CD4-positive, alpha-beta memory T cell (primary cell): ENCODE data around the gene RAMP3. TPM values are rescaled to one million over a fixed set of nuclear protein-coding genes. Genes with fewer than 3 reads are reported as not detected.

ENCODE experiments used
- CTCF ChIA-PET: fragments of 350-600 bp; sonication (Branson Sonifier 250); formaldehyde crosslinking; loops from one replicate; lab custom pipeline; 2021; ENCODE audit warnings: inconsistent platforms; ENCODE audit not compliant: partially characterized antibody; lab: Charles Lee
- POLR2A ChIA-PET: fragments of 350-600 bp; sonication (Branson Sonifier 250); formaldehyde crosslinking; loops from one replicate; lab custom pipeline; 2021; ENCODE audit not compliant: partially characterized antibody; lab: Charles Lee
- DNase-seq, 5 donors: peaks; one replicate each; pipeline versions ENCODE4 v3.0.0 to v3.0.0-alpha.2; 2020 to 2022; ENCODE audit warnings: mixed read lengths in 1 of 5
- H3K27ac ChIP-seq: one replicate; pipeline ENCODE4 v1.7.0; 2013; ENCODE audit warnings: low read depth, low read length
- H3K27me3 ChIP-seq: 2 replicates; pipeline ENCODE4 v1.7.0; 2013; ENCODE audit warnings: mild to moderate bottlenecking, low read length, moderate library complexity; ENCODE audit not compliant: insufficient read depth
- H3K36me3 ChIP-seq: 2 replicates; pipeline ENCODE4 v1.7.0; 2013; ENCODE audit warnings: mild to moderate bottlenecking, low read length, moderate library complexity; ENCODE audit not compliant: insufficient read depth
- H3K4me1 ChIP-seq: 2 replicates; pipeline ENCODE4 v1.7.0; 2013; ENCODE audit warnings: mild to moderate bottlenecking, low read length, moderate library complexity; ENCODE audit not compliant: insufficient read depth
- H3K4me3 ChIP-seq, 2 donors: one replicate each; pipeline ENCODE4 v1.7.0; 2013; ENCODE audit warnings: low read length in 2 of 2, mild to moderate bottlenecking in 1 of 2
- H3K9me3 ChIP-seq, 2 donors: one replicate each; pipeline ENCODE4 v1.7.0; 2013; ENCODE audit warnings: low read length in 2 of 2, control low read depth in 1 of 2; ENCODE audit not compliant: control insufficient read depth in 1 of 2
- H3K27ac Mint-ChIP-seq, 7 donors: one replicate each; pipeline ENCODE4 v1.8.0; 2020 to 2021; ENCODE audit warnings: mixed read lengths in 7 of 7, mild to moderate bottlenecking in 6 of 7, inconsistent platforms in 3 of 7, moderate library complexity in 3 of 7
- H3K27me3 Mint-ChIP-seq, 2 donors: one replicate each; pipeline ENCODE4 v1.8.0; 2020 to 2021; ENCODE audit warnings: mixed read lengths in 2 of 2
- H3K36me3 Mint-ChIP-seq, 2 donors: one replicate each; pipeline ENCODE4 v1.8.0; 2020 to 2021; ENCODE audit warnings: mixed read lengths in 2 of 2, inconsistent platforms in 1 of 2, mild to moderate bottlenecking in 1 of 2
- H3K4me1 Mint-ChIP-seq, 4 donors: one replicate each; pipeline ENCODE4 v1.8.0; 2020 to 2021; ENCODE audit warnings: mixed read lengths in 4 of 4, mild to moderate bottlenecking in 1 of 4
- H3K4me3 Mint-ChIP-seq, 8 donors: one replicate each; pipeline ENCODE4 v1.8.0; 2020 to 2021; ENCODE audit warnings: mixed read lengths in 8 of 8, mild to moderate bottlenecking in 7 of 8, moderate library complexity in 6 of 8, inconsistent platforms in 3 of 8
- H3K9me3 Mint-ChIP-seq, 8 donors: one replicate each; pipeline ENCODE4 v1.8.0; 2020 to 2021; ENCODE audit warnings: mixed read lengths in 8 of 8, mild to moderate bottlenecking in 5 of 8, inconsistent platforms in 3 of 8, moderate library complexity in 1 of 8
- intact Hi-C: fragments of 100-400 bp; cut with micrococcal nuclease; formaldehyde crosslinking; loops from one replicate; pipeline ENCODE4 v1.15.1; 2023
- polyA plus RNA-seq, 2 donors: library from polyadenylated mRNA; unstranded; fragments of 300-500 nt; fragmentation: Illumina TruSeq; gene quantifications; one replicate each; pipeline ENCODE4 v1.2.3, GENCODE V29; 2021
- total RNA-seq, 2 experiments: library from RNA; stranded (reverse); gene quantifications; one replicate each; pipeline ENCODE4 v1.2.3, GENCODE V29; 2021

The RAMP3 gene
- total and polyA plus RNA-seq, 4 experiments from 2014 or later, result 0.38 to 1.6 TPM; not detected in 2

GRCh38 chr7:45177801-45178200 is 20.2 kb downstream of the RAMP3 start:
- POLR2A ChIA-PET, result no interaction called here
- Histone ChIP-seq H3K4me1 (no peaks in the 10 kb centered on the region), H3K36me3 (no peaks in the 10 kb centered on the region), H3K4me3 (no peak overlapping the region), H3K9me3 (no peaks in the 10 kb centered on the region), H3K27me3 (no peaks in the 10 kb centered on the region), H3K27ac (no peak overlapping the region)
- H3K36me3 Mint-ChIP-seq, result no peaks in the 10 kb centered on the region
- DNase-seq, result no peak
- CTCF ChIA-PET, result no interaction called here
- H3K27me3 Mint-ChIP-seq, result peaks cover 4 to 5% of the 10 kb centered on the region in 2 donors
- no peaks in the 10 kb centered on the region for H3K4me1 Mint-ChIP-seq
- H3K9me3 Mint-ChIP-seq, result peaks cover 0 to 1% (median 0%) of the 10 kb centered on the region in 8 donors
- intact Hi-C loops, result no loop called here
- H3K27ac Mint-ChIP-seq, result no peak overlapping the region
- H3K4me3 Mint-ChIP-seq, result no peak overlapping the region

GRCh38 chr7:45178241-45179225 is 20.9 kb downstream of the RAMP3 start:
- intact Hi-C loops, result no loop called here
- H3K27me3 ChIP-seq, result no peaks in the 10 kb centered on the region

GRCh38 chr7:45179666-45180065 is 22.1 kb downstream of the RAMP3 start:
- Histone ChIP-seq H3K4me3 (no peak overlapping the region), H3K36me3 (no peaks in the 10 kb centered on the region), H3K4me1 (no peaks in the 10 kb centered on the region), H3K27me3 (no peaks in the 10 kb centered on the region), H3K9me3 (no peaks in the 10 kb centered on the region), H3K27ac (no peak overlapping the region)
- ChIA-PET CTCF (no interaction called here), POLR2A (no interaction called here)
- no peak for DNase-seq
- no peak overlapping the region for H3K4me3 Mint-ChIP-seq
- no peak overlapping the region for H3K27ac Mint-ChIP-seq
- intact Hi-C loops, result no loop called here
- peaks cover 0 to 1% (median 0%) of the 10 kb centered on the region in 8 donors for H3K9me3 Mint-ChIP-seq
- H3K36me3 Mint-ChIP-seq, result no peaks in the 10 kb centered on the region
- H3K4me1 Mint-ChIP-seq, result no peaks in the 10 kb centered on the region
- peaks cover 4 to 6% of the 10 kb centered on the region in 2 donors for H3K27me3 Mint-ChIP-seq

More at GRCh38 chr7:45178241-45179225, 20.9 kb downstream of the RAMP3 start:
- Mint-ChIP-seq H3K36me3 (no peaks in the 10 kb centered on the region), H3K27ac (no peak overlapping the region), H3K4me3 (no peak overlapping the region), H3K27me3 (peaks cover 4 to 5% of the 10 kb centered on the region in 2 donors), H3K9me3 (peaks cover 0 to 1% (median 0%) of the 10 kb centered on the region in 8 donors), H3K4me1 (no peaks in the 10 kb centered on the region)
- Histone ChIP-seq H3K4me3 (no peak overlapping the region), H3K27ac (no peak overlapping the region), H3K9me3 (no peaks in the 10 kb centered on the region), H3K36me3 (no peaks in the 10 kb centered on the region), H3K4me1 (no peaks in the 10 kb centered on the region)
- ChIA-PET POLR2A (no interaction called here), CTCF (no interaction called here)
- DNase-seq, result no peak

- Histone ChIP-seq H3K36me3 (no peaks in the 10 kb centered on the region), H3K27ac (no peak overlapping the region), H3K4me3 (no peak overlapping the region), H3K4me1 (no peaks in the 10 kb centered on the region), H3K27me3 (no peaks in the 10 kb centered on the region), H3K9me3 (no peaks in the 10 kb centered on the region)
- DNase-seq, result no peak
- H3K27ac Mint-ChIP-seq, result no peak overlapping the region
- ChIA-PET CTCF (no interaction called here), POLR2A (no interaction called here)
- intact Hi-C loops, result no loop called here
- H3K36me3 Mint-ChIP-seq, result no peaks in the 10 kb centered on the region
- no peaks in the 10 kb centered on the region for H3K4me1 Mint-ChIP-seq
- H3K27me3 Mint-ChIP-seq, result peaks cover 4 to 6% of the 10 kb centered on the region in 2 donors
- peaks cover 0 to 1% (median 0%) of the 10 kb centered on the region in 8 donors for H3K9me3 Mint-ChIP-seq
- H3K4me3 Mint-ChIP-seq, result no peak overlapping the region
These were observed 22.7 kb downstream of the RAMP3 start for GRCh38 chr7:45180084-45180986.

- peaks cover 5 to 6% of the 10 kb centered on the region in 2 donors for H3K27me3 Mint-ChIP-seq
- Histone ChIP-seq H3K27ac (no peak overlapping the region), H3K4me3 (no peak overlapping the region), H3K9me3 (no peaks in the 10 kb centered on the region), H3K27me3 (no peaks in the 10 kb centered on the region), H3K4me1 (no peaks in the 10 kb centered on the region), H3K36me3 (no peaks in the 10 kb centered on the region)
- intact Hi-C loops, result no loop called here
- H3K4me3 Mint-ChIP-seq, result no peak overlapping the region
- ChIA-PET POLR2A (no interaction called here), CTCF (no interaction called here)
- no peaks in the 10 kb centered on the region for H3K4me1 Mint-ChIP-seq
- no peak overlapping the region for H3K27ac Mint-ChIP-seq
- DNase-seq, result no peak
- H3K36me3 Mint-ChIP-seq, result no peaks in the 10 kb centered on the region
- H3K9me3 Mint-ChIP-seq, result peaks cover 0 to 1% (median 0%) of the 10 kb centered on the region in 8 donors
These were observed 23.8 kb downstream of the RAMP3 start for GRCh38 chr7:45181286-45181960.

GRCh38 chr7:45181991-45182855 is 24.6 kb downstream of the RAMP3 start:
- Mint-ChIP-seq H3K27me3 (peaks cover 5 to 6% of the 10 kb centered on the region in 2 donors), H3K4me3 (no peak overlapping the region), H3K9me3 (peaks cover 0 to 1% (median 0%) of the 10 kb centered on the region in 8 donors), H3K36me3 (no peaks in the 10 kb centered on the region), H3K27ac (peak overlapping the region in 1 of 7 donors; percentile 25), H3K4me1 (no peaks in the 10 kb centered on the region)
- POLR2A ChIA-PET, result no interaction called here
- Histone ChIP-seq H3K36me3 (no peaks in the 10 kb centered on the region), H3K4me3 (no peak overlapping the region), H3K4me1 (no peaks in the 10 kb centered on the region), H3K27me3 (no peaks in the 10 kb centered on the region), H3K27ac (no peak overlapping the region), H3K9me3 (no peaks in the 10 kb centered on the region)
- intact Hi-C loops, result no loop called here
- no peak for DNase-seq
- CTCF ChIA-PET, result no interaction called here
